Effector CD4-positive, alpha-beta T cell (primary cell): Measurements from ENCODE around the gene MLXIP.

Experiments
- DNase-seq: peaks from one replicate; pipeline ENCODE4 v3.0.0-alpha.2; 2020

Gene MLXIP

GRCh38 chr12:122126713-122127597, 48.4 kb downstream of the MLXIP start:
- no peak for DNase-seq

GRCh38 chr12:122127839-122128238, 49.3 kb downstream of the MLXIP start:
- DNase-seq: no peak

GRCh38 chr12:122128481-122128880, 49.9 kb downstream of the MLXIP start:
- no peak for DNase-seq

GRCh38 chr12:122129131-122129530, 50.6 kb downstream of the MLXIP start:
- no peak for DNase-seq

GRCh38 chr12:122130150-122130549, 51.6 kb downstream of the MLXIP start:
- no peak for DNase-seq

- no peak for DNase-seq
These were observed 54.8 kb downstream of the MLXIP start for GRCh38 chr12:122133192-122133950.

- DNase-seq: no peak
These were observed 57.0 kb downstream of the MLXIP start for GRCh38 chr12:122135437-122136031.

- no peak for DNase-seq
These were observed 58.7 kb downstream of the MLXIP start for GRCh38 chr12:122137229-122137628.

GRCh38 chr12:122137681-122138080, 59.1 kb downstream of the MLXIP start:
- no peak for DNase-seq

GRCh38 chr12:122138181-122138580, 59.6 kb downstream of the MLXIP start:
- DNase-seq: no peak

GRCh38 chr12:122138616-122139015, 60.1 kb downstream of the MLXIP start:
- no peak for DNase-seq

- DNase-seq: no peak
These were observed 60.7 kb downstream of the MLXIP start for GRCh38 chr12:122139266-122139665.

- DNase-seq: no peak
These were observed 61.4 kb downstream of the MLXIP start for GRCh38 chr12:122139941-122140340.

- DNase-seq: no peak
These were observed 62.1 kb downstream of the MLXIP start for GRCh38 chr12:122140467-122141257.

GRCh38 chr12:122141911-122142725, 63.6 kb downstream of the MLXIP start:
- no peak for DNase-seq

GRCh38 chr12:122142857-122143256, 64.3 kb downstream of the MLXIP start:
- DNase-seq: no peak

GRCh38 chr12:122144885-122145284, 66.3 kb downstream of the MLXIP start:
- no peak for DNase-seq

GRCh38 chr12:122145505-122146330, 67.2 kb downstream of the MLXIP start:
- DNase-seq: no peak

- no peak for DNase-seq
These were observed 69.1 kb downstream of the MLXIP start for GRCh38 chr12:122147514-122148290.

GRCh38 chr12:122148657-122149056, 70.1 kb downstream of the MLXIP start:
- no peak for DNase-seq
